T-helper 1 cell treated with Interleukin-12 subunit alpha and Interleukin-12 subunit beta and Interleukin-4 antibody, amounts not matched to agents 30 μg/mL and 1 μg/mL, for 36 hours (primary cell): ENCODE data around the gene MANEA.
"Not testable (repeated sequence)": the region's sequence is repeated elsewhere in the genome, so short reads cannot be mapped to it uniquely, and the experiment has no call there.

ENCODE experiments used
- H3K27ac Mint-ChIP-seq: one replicate; pipeline ENCODE4 v1.8.0; 2021; ENCODE audit warnings: mild to moderate bottlenecking, mixed read lengths
- H3K27me3 Mint-ChIP-seq: one replicate; pipeline ENCODE4 v1.8.0; 2021; ENCODE audit warnings: low read depth, mixed read lengths
- H3K36me3 Mint-ChIP-seq: one replicate; pipeline ENCODE4 v1.8.0; 2021; ENCODE audit warnings: low read depth, mixed read lengths
- H3K4me1 Mint-ChIP-seq: one replicate; pipeline ENCODE4 v1.8.0; 2021; ENCODE audit warnings: low read depth, mixed read lengths
- H3K4me3 Mint-ChIP-seq: one replicate; pipeline ENCODE4 v1.8.0; 2021; ENCODE audit warnings: mild to moderate bottlenecking, moderate library complexity, mixed read lengths
- H3K9me3 Mint-ChIP-seq: one replicate; pipeline ENCODE4 v1.8.0; 2021; ENCODE audit warnings: mixed read lengths

MANEA gene

GRCh38 chr6:95577304-95578105, at the start of gene MANEA:
TSS of gene MANEA (plus strand) at chr6:95577535. CDS start at chr6:95586440, 8,905 bp downstream.
- Mint-ChIP-seq H3K36me3 (peaks cover 15% of the 10 kb centered on the region), H3K4me3 (peak within 1 kb of the TSS; percentile 93), H3K27ac (peak within 1 kb of the TSS; percentile 94), H3K9me3 (no peaks in the 10 kb centered on the region), H3K4me1 (peaks cover 40% of the 10 kb centered on the region), H3K27me3 (no peaks in the 10 kb centered on the region)

- Mint-ChIP-seq H3K4me3 (no peak overlapping the region), H3K27me3 (no peaks in the 10 kb centered on the region), H3K27ac (no peak overlapping the region), H3K36me3 (no peaks in the 10 kb centered on the region), H3K4me1 (no peaks in the 10 kb centered on the region), H3K9me3 (no peaks in the 10 kb centered on the region)
These were observed 47.6 kb upstream of the MANEA start for GRCh38 chr6:95529762-95530161.

GRCh38 chr6:95530176-95530819, 47.0 kb upstream of the MANEA start:
- H3K9me3 Mint-ChIP-seq, result no peaks in the 10 kb centered on the region
- H3K36me3 Mint-ChIP-seq, result no peaks in the 10 kb centered on the region
- H3K27ac Mint-ChIP-seq, result no peak overlapping the region
- no peaks in the 10 kb centered on the region for H3K27me3 Mint-ChIP-seq
- H3K4me1 Mint-ChIP-seq, result no peaks in the 10 kb centered on the region
- no peak overlapping the region for H3K4me3 Mint-ChIP-seq

- no peak overlapping the region for H3K4me3 Mint-ChIP-seq
- no peak overlapping the region for H3K27ac Mint-ChIP-seq
- no peaks in the 10 kb centered on the region for H3K4me1 Mint-ChIP-seq
- no peaks in the 10 kb centered on the region for H3K36me3 Mint-ChIP-seq
- no peaks in the 10 kb centered on the region for H3K27me3 Mint-ChIP-seq
- no peaks in the 10 kb centered on the region for H3K9me3 Mint-ChIP-seq
These were observed 33.5 kb upstream of the MANEA start for GRCh38 chr6:95543798-95544197.

DNA sequence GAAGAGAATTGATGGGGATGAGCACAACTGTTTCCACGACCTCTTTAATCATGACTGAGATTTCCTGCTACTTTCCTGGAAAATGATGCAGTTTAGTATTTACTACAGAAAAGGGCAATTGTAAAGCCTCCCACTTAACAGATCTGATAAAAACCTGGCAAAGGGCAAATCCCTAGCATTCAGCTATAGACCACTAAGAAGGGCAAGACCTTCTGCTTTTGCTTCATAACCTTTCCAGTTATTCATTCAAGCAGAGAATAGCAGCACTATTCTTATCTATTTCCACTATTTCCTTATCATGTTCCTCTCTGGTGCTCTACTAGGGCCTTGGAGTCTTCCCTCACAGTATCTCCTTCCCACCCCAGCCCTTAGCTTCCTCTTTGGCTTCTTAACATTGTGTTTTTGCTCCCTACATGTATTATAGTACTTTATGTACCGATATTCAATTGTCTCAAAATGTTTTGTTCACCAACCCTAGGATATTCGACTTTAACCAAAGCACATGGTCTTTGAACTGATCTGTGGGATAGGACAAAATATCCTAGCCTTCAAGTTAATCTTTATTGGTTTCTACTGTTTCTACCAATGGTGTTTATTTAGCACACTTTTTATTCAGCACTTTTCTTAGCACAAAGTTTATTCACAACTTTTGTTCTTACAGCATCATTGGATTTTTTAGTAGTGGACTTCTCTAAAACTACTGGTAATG, 32.7 kb upstream of the MANEA start:
- H3K27ac Mint-ChIP-seq, result no peak overlapping the region
- H3K9me3 Mint-ChIP-seq, result no peaks in the 10 kb centered on the region
- H3K4me3 Mint-ChIP-seq, result no peak overlapping the region
- no peaks in the 10 kb centered on the region for H3K27me3 Mint-ChIP-seq
- H3K4me1 Mint-ChIP-seq, result no peaks in the 10 kb centered on the region
- no peaks in the 10 kb centered on the region for H3K36me3 Mint-ChIP-seq

DNA sequence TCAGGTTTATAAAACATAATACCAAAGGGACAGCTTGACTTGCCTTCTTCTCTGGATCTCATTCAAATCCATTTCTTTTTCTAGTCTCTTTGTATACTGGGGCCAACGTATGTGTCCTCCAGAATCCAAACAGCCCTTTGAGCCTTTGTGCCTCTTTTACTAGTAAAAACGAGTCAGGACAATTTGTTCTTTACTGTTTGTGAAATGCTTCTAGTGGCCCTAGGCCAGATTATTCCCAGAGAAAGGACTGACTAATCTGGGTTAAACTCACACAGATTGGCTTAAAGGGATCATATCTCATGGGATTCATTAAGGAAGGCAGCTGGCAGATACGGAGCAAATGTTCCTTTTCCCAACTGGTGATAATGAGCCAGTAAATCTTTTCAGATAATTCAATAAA, 32.1 kb upstream of the MANEA start:
- Mint-ChIP-seq H3K4me3 (no peak overlapping the region), H3K9me3 (no peaks in the 10 kb centered on the region), H3K27me3 (no peaks in the 10 kb centered on the region), H3K4me1 (no peaks in the 10 kb centered on the region), H3K27ac (no peak overlapping the region), H3K36me3 (no peaks in the 10 kb centered on the region)

DNA sequence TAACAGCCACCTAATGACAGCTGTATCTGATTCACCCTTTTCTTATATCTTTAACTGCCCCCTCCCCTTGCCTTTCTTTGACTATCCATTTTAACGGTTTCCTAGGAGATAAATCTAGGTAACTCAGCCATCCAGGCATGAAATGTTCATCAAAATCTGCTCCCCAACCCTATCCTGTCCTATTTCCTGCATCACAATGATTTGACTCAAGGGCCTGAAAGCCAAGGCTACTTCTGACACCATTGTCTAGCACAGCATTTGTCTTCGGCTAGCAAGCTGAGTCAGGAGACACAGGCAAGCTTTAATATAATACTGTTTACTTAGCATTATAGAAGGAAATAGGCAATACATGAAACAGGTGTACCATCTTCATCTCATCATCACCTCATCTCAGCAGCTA, 31.6 kb upstream of the MANEA start:
- no peak overlapping the region for H3K27ac Mint-ChIP-seq
- no peak overlapping the region for H3K4me3 Mint-ChIP-seq
- H3K36me3 Mint-ChIP-seq, result no peaks in the 10 kb centered on the region
- no peaks in the 10 kb centered on the region for H3K9me3 Mint-ChIP-seq
- H3K4me1 Mint-ChIP-seq, result no peaks in the 10 kb centered on the region
- H3K27me3 Mint-ChIP-seq, result no peaks in the 10 kb centered on the region

DNA sequence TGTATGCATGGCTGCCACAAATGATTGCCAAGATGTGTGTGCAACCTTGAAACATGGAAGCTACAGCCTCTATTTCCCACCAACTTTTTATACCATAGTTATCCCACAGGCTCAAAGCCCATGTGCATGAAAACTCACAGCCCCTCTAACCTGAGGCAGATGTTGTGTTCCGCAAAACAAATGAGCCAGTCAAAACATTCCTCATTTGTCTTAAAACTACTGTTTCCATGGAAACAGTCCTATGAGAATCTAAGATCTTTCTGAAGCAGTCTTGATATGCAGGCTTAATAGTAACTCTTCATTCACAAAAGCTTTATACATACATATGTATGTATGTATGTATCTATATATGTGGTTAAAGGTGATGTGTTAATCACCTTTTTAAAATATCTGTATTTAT, 31.2 kb upstream of the MANEA start:
- no peaks in the 10 kb centered on the region for H3K4me1 Mint-ChIP-seq
- no peak overlapping the region for H3K4me3 Mint-ChIP-seq
- H3K9me3 Mint-ChIP-seq, result no peaks in the 10 kb centered on the region
- H3K36me3 Mint-ChIP-seq, result no peaks in the 10 kb centered on the region
- H3K27me3 Mint-ChIP-seq, result no peaks in the 10 kb centered on the region
- H3K27ac Mint-ChIP-seq, result no peak overlapping the region

GRCh38 chr6:95547043-95547442, 30.3 kb upstream of the MANEA start:
- Mint-ChIP-seq H3K27ac (no peak overlapping the region), H3K9me3 (no peaks in the 10 kb centered on the region), H3K4me1 (no peaks in the 10 kb centered on the region), H3K4me3 (no peak overlapping the region), H3K36me3 (no peaks in the 10 kb centered on the region), H3K27me3 (no peaks in the 10 kb centered on the region)

DNA sequence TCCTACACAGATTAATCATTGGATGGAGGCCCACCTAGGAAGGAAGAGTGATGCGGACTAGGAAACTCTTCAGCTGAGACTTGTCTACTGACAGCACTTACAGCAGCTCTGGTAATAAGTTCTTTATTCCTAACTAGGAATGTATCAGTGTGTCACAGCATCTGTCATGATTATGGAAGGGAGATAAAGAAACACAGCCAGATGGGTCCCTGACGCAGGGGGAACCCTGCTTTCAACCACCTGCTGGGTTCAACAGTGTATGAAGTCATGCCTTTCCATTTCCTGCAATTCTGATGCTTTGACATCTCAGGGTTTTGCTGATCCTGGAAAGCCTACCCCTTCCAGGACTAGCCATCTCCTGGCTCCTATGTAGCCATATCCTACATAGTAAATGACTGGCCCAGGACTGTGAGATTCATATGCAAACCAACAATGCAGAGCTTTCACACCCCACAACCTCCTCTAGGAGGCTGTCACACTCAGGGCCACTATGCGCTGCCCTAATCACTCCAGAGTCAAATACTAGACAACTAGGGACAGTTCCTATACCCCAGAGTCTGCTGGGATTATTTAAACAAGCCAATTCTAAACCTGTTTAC, 29.0 kb upstream of the MANEA start:
- Mint-ChIP-seq H3K9me3 (no peaks in the 10 kb centered on the region), H3K4me1 (no peaks in the 10 kb centered on the region), H3K27ac (no peak overlapping the region), H3K4me3 (no peak overlapping the region), H3K27me3 (no peaks in the 10 kb centered on the region), H3K36me3 (no peaks in the 10 kb centered on the region)

GRCh38 chr6:95551678-95552324, 25.5 kb upstream of the MANEA start:
- H3K36me3 Mint-ChIP-seq, result no peaks in the 10 kb centered on the region
- H3K27ac Mint-ChIP-seq, result no peak overlapping the region
- no peak overlapping the region for H3K4me3 Mint-ChIP-seq
- no peaks in the 10 kb centered on the region for H3K4me1 Mint-ChIP-seq
- no peaks in the 10 kb centered on the region for H3K9me3 Mint-ChIP-seq
- H3K27me3 Mint-ChIP-seq, result no peaks in the 10 kb centered on the region

- Mint-ChIP-seq H3K36me3 (peaks cover 1% of the 10 kb centered on the region), H3K27ac (no peak overlapping the region), H3K4me3 (no peak overlapping the region), H3K27me3 (no peaks in the 10 kb centered on the region), H3K9me3 (no peaks in the 10 kb centered on the region), H3K4me1 (no peaks in the 10 kb centered on the region)
These were observed 23.5 kb upstream of the MANEA start for GRCh38 chr6:95553880-95554279.

DNA sequence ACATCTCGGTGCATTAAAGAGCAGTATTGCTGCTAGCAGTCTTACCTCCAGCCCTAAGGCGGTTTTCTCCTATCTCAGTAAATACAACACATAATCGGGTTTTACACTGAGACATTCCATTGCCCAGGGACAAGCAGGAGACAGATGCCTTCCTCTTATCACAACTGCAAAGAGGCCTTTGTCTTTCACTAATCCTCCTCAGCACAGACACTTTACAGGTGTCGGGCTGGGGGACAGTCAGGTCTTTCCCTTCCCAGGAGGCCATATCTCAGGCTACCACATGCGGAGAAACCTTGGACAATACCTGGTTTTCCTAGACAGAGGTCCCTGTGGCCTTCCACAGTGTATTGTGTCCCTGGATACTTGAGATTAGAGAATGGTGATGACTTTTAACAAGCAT, 16.4 kb upstream of the MANEA start:
- not testable (repeated sequence) for H3K4me3 Mint-ChIP-seq, H3K27ac Mint-ChIP-seq, H3K4me1 Mint-ChIP-seq, H3K36me3 Mint-ChIP-seq, H3K9me3 Mint-ChIP-seq, H3K27me3 Mint-ChIP-seq

DNA sequence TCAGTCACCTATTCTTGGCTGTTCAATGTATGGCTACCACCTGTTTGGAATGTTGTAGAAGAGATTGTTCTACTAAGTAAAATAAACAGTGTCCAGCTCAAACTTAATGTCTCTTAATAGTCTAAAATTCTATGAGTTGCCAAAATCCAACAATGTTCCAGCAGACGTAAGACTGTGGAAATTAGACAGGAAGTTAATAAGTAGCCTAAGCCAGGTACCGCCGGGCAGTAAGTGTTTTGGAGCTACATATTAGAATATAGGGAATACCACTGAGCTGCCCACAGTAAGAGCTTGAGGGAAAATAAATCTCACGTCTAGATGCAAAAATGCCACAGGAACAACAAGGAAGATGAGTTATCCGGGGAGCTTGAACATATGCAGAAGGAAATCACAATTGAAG, 7.8 kb upstream of the MANEA start:
- H3K9me3 Mint-ChIP-seq, result no peaks in the 10 kb centered on the region
- no peak overlapping the region for H3K27ac Mint-ChIP-seq
- H3K36me3 Mint-ChIP-seq, result no peaks in the 10 kb centered on the region
- no peak overlapping the region for H3K4me3 Mint-ChIP-seq
- H3K4me1 Mint-ChIP-seq, result peaks cover 19% of the 10 kb centered on the region
- H3K27me3 Mint-ChIP-seq, result no peaks in the 10 kb centered on the region
